Left colon (tissue), 2 donors: Measurements from ENCODE around the gene PRAME. TPM values are rescaled to one million over a fixed set of nuclear protein-coding genes. Genes with fewer than 3 reads are reported as not detected.
"Not testable (repeated sequence)": the region's sequence is repeated elsewhere in the genome, so short reads cannot be mapped to it uniquely, and the experiment has no call there.

ENCODE experiments used
- ATAC-seq: fragments of 200-7000 bp; cut with Tn5 transposase; one replicate; pipeline ENCODE4 v1.9.1; 2020; ENCODE audit warnings: mild to moderate bottlenecking, moderate library complexity
- DNase-seq, 2 donors: peaks; one replicate each; pipeline ENCODE4 v3.0.0-alpha.2; 2020
- intact Hi-C, 2 donors: fragments of 100-400 bp; cut with DNase I in 1 of 2; cut with micrococcal nuclease in 1 of 2; formaldehyde crosslinking; loops; one replicate each; pipeline versions ENCODE4 v1.11.2 to v1.14.0; 2022; cut with DNase I, micrococcal nuclease
- long read RNA-seq: library from polyadenylated mRNA; unstranded; transcript quantifications from one replicate; pipeline ENCODE4 v2.0.0, GENCODE V29; 2021
- total RNA-seq, 2 donors: library from RNA; stranded (reverse); fragmentation: NEBNext Ultra II Directional; extraction: Animal tissue kit (Norgen Biotek cat#: 25700); gene quantifications; one replicate each; pipeline ENCODE4 v1.2.1, GENCODE V29; 2021
- donor health status: DM: no; HTN: no; CAD: no.
- donor health status: DM: yes; HTN: yes; CAD: no.

The PRAME gene
- total RNA-seq, result not detected
- long read RNA-seq, result 0 reads

GRCh38 chr22:22558972-22559603 lies at the start of gene PRAME:
Gene PRAME, minus strand, starts transcription at chr22:22559265. Its CDS starts 2,433 bp downstream, at chr22:22556832.
- DNase-seq, result peak; percentile 44 to 77
- intact Hi-C loops, result no loop called here
- ATAC-seq, result peak; percentile 78

- DNase-seq, ATAC-seq, intact Hi-C loops: not testable (repeated sequence)
These were observed 49.0 kb upstream of the PRAME start for GRCh38 chr22:22608022-22608421.

- DNase-seq (no peak), ATAC-seq (no peak)
- intact Hi-C loops, result no loop called here
These were observed 46.0 kb upstream of the PRAME start for GRCh38 chr22:22605074-22605404.

- ATAC-seq, result no peak
- no peak for DNase-seq
- intact Hi-C loops, result no loop called here
These were observed 45.4 kb upstream of the PRAME start for GRCh38 chr22:22604326-22605073.

GRCh38 chr22:22603470-22603947 lies 44.4 kb upstream of the PRAME start:
- DNase-seq (no peak), ATAC-seq (no peak)
- intact Hi-C loops, result no loop called here

GRCh38 chr22:22600531-22601261 lies 41.6 kb upstream of the PRAME start:
- intact Hi-C loops, result no loop called here
- no peak for ATAC-seq
- DNase-seq, result no peak

- intact Hi-C loops, result no loop called here
- ATAC-seq (no peak), DNase-seq (no peak)
These were observed 40.2 kb upstream of the PRAME start for GRCh38 chr22:22599248-22599647.

GRCh38 chr22:22598144-22598543 lies 39.1 kb upstream of the PRAME start:
- intact Hi-C loops, result no loop called here
- no peak for DNase-seq
- ATAC-seq, result no peak

GRCh38 chr22:22595001-22595835 lies 36.2 kb upstream of the PRAME start:
- intact Hi-C loops, result no loop called here
- no peak for ATAC-seq
- no peak for DNase-seq

GRCh38 chr22:22593964-22594656 lies 35.0 kb upstream of the PRAME start:
- peak in 1 of 2 donors; percentile 55 for DNase-seq
- intact Hi-C loops, result no loop called here
- peak; percentile 42 for ATAC-seq

GRCh38 chr22:22593250-22593649 lies 34.2 kb upstream of the PRAME start:
- intact Hi-C loops, result no loop called here
- DNase-seq (no peak), ATAC-seq (no peak)

GRCh38 chr22:22591348-22592299 lies 32.6 kb upstream of the PRAME start:
- DNase-seq, result no peak
- no peak for ATAC-seq
- intact Hi-C loops, result no loop called here

GRCh38 chr22:22590136-22590891 lies 31.2 kb upstream of the PRAME start:
- no peak for ATAC-seq
- intact Hi-C loops, result no loop called here
- DNase-seq, result no peak

GRCh38 chr22:22588485-22589164 lies 29.6 kb upstream of the PRAME start:
- intact Hi-C loops, result no loop called here

GRCh38 chr22:22587577-22588188 lies 28.6 kb upstream of the PRAME start:
- intact Hi-C loops, result no loop called here
- ATAC-seq, result no peak

More at GRCh38 chr22:22588485-22589164, 29.6 kb upstream of the PRAME start:
- ATAC-seq (no peak), DNase-seq (no peak)

GRCh38 chr22:22584722-22585121 lies 25.7 kb upstream of the PRAME start:
- intact Hi-C loops, result no loop called here
- ATAC-seq (no peak), DNase-seq (no peak)

More at GRCh38 chr22:22587577-22588188, 28.6 kb upstream of the PRAME start:
- no peak for DNase-seq
